Gastrocnemius medialis (tissue), 4 donors: ENCODE data around the gene CD300H.
A peak's percentile ranks its signal among the peaks of the same experiment; 100 is the strongest.

ENCODE experiments used
- POLR2A ChIP-seq, 2 donors: fragments of 450-650 bp; IDR thresholded peaks; one replicate each; pipeline ENCODE4 v1.6.1; 2017; ENCODE audit warnings: antibody characterized with exemption in 2 of 2, mild to moderate bottlenecking in 2 of 2, moderate library complexity in 2 of 2
- TF ChIP-seq, protein P1 (sequence below), 5 experiments: fragments of 450-650 bp in 3 of 5; fragments of 200-600 bp in 2 of 5; sonication (generic) in 2 of 5; IDR thresholded peaks in 4 of 5; conservative IDR thresholded peaks in 1 of 5; 1 replicate in 4 of 5; 2 replicates in 1 of 5; pipeline ENCODE4 v1.5.1; 2016 to 2019; ENCODE audit warnings: antibody characterized with exemption in 5 of 5, mild to moderate bottlenecking in 3 of 5, moderate library complexity in 3 of 5

GRCh38 chr17:74514632-74515334 is 52.5 kb downstream of the CD300H start:
- TF ChIP-seq, protein P1, sequence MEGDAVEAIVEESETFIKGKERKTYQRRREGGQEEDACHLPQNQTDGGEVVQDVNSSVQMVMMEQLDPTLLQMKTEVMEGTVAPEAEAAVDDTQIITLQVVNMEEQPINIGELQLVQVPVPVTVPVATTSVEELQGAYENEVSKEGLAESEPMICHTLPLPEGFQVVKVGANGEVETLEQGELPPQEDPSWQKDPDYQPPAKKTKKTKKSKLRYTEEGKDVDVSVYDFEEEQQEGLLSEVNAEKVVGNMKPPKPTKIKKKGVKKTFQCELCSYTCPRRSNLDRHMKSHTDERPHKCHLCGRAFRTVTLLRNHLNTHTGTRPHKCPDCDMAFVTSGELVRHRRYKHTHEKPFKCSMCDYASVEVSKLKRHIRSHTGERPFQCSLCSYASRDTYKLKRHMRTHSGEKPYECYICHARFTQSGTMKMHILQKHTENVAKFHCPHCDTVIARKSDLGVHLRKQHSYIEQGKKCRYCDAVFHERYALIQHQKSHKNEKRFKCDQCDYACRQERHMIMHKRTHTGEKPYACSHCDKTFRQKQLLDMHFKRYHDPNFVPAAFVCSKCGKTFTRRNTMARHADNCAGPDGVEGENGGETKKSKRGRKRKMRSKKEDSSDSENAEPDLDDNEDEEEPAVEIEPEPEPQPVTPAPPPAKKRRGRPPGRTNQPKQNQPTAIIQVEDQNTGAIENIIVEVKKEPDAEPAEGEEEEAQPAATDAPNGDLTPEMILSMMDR (IDR thresholded peaks at IDR 0.05 in 4 of 5, conservative IDR thresholded peaks at IDR 0.05 in 1 of 5) = peak in 2 of 5 experiments; percentile 19 to 25
- no peak for TF ChIP-seq POLR2A (IDR thresholded peaks at IDR 0.05)
